GM13977 (cell line): ENCODE results near the gene CAPN2.

Source experiments
- DNase-seq: peaks from one replicate; pipeline ENCODE4 v3.0.0; 2012; ENCODE audit warnings: low spot score
- in situ Hi-C: fragments of 300-500 bp; cut with MboI; formaldehyde crosslinking; loops from one replicate; pipeline ENCODE4 v1.12.0; 2022; ENCODE audit warnings: low sequenced_read_pairs, low pct_unique_long_range_greater_than_20kb, mixed read lengths, inconsistent platforms; ENCODE audit not compliant: unreplicated experiment
- TF ChIP-seq, protein P1 (sequence below): IDR thresholded peaks from 2 replicates; pipeline ENCODE4 v1.5.1; 2012; ENCODE audit warnings: mild to moderate bottlenecking, control low read depth; ENCODE audit not compliant: insufficient read depth; ENCODE audit errors: extremely low read depth, missing control alignments

Gene CAPN2

GRCh38 chr1:223785808-223786207, 73.5 kb downstream of the CAPN2 start:
- in situ Hi-C loops, result no loop called here

DNA sequence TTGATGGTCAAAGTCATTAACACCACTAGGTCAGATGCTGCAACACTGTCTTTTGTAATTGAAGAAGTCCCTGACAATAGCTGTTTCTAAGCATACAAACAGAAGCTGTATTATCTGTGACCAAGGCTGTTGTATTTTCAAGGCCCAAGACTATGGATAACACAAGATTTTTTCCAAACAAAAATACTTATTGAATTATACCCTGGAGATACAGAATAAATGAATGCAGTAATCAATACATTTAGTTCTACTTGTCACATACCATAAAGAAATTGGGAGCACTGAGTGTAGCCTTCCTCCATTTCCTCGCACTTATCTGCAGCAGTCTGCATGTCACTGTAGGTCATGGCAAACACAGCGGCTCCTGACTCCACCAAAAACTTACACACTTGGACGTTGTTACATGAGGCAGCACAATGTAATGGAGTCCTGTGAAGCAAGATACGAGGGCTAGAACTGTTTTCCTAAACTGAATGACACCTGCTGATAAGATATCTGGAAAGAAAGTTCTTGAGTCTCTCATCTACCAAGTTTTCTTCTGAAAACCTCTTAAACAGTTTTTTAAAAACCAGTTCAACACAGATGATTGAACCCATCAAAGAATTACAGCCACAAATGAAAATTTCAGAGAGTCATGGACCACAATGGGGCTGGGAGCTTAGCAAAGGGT, 76.5 kb downstream of the CAPN2 start:
- DNase-seq, result no peak
- in situ Hi-C loops, result no loop called here

More at GRCh38 chr1:223785808-223786207, 73.5 kb downstream of the CAPN2 start:
- DNase-seq, result no peak
- TF ChIP-seq, protein P1, sequence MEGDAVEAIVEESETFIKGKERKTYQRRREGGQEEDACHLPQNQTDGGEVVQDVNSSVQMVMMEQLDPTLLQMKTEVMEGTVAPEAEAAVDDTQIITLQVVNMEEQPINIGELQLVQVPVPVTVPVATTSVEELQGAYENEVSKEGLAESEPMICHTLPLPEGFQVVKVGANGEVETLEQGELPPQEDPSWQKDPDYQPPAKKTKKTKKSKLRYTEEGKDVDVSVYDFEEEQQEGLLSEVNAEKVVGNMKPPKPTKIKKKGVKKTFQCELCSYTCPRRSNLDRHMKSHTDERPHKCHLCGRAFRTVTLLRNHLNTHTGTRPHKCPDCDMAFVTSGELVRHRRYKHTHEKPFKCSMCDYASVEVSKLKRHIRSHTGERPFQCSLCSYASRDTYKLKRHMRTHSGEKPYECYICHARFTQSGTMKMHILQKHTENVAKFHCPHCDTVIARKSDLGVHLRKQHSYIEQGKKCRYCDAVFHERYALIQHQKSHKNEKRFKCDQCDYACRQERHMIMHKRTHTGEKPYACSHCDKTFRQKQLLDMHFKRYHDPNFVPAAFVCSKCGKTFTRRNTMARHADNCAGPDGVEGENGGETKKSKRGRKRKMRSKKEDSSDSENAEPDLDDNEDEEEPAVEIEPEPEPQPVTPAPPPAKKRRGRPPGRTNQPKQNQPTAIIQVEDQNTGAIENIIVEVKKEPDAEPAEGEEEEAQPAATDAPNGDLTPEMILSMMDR, result no peak

DNA sequence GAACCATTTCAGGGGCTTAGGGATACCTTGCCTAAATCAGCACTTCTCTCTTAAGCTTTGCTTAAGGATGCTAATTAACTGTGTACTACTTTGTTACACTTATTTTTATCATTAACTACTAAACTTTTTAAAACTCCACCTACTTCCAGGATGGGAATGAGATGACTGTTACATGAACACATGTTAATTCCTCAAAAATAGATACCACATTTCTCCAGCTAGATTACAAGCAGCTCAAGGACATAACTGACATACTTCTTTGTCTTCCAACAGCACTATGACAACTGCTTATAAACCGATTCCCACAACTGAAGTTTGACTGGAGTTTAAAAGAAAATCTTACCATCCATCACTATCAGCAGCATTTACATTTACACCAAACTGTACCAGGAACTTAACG, 79.7 kb downstream of the CAPN2 start:
- in situ Hi-C loops, result no loop called here
- DNase-seq, result no peak
- TF ChIP-seq, protein P1, result no peak

More for the DNA sequence above, 76.5 kb downstream of the CAPN2 start:
- TF ChIP-seq, protein P1, result no peak

GRCh38 chr1:223793716-223794115, 81.4 kb downstream of the CAPN2 start:
- DNase-seq, result no peak
- in situ Hi-C loops, result no loop called here
- TF ChIP-seq, protein P1, result no peak

- TF ChIP-seq, protein P1, result no peak
- no peak for DNase-seq
- in situ Hi-C loops, result no loop called here
Measured at GRCh38 chr1:223794136-223794880, 82.0 kb downstream of the CAPN2 start.

DNA sequence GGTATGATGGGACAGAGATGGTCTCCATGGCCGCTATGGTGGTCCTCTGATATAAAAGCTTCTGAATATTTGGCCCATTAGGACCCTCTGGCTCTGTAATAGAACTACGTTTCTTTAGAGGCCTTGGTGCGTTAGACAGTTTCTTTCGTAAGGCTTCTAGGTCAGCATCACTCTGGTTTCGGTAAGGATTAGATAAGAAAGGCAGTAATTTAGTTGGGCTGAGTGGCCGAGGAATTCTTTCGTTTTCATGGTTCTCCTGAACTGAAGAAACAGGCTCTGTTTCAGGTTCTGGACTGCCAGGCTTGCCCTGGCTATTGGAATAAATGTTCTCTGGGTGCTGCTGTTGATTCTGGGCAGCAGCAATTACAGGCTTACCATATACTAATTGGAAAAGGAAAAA, 83.9 kb downstream of the CAPN2 start:
- in situ Hi-C loops, result no loop called here
- no peak for DNase-seq
- TF ChIP-seq, protein P1, result no peak
